SK-N-SH treated with all-trans-retinoic acid at 6 μM for 48 hours (cell line): Measurements from ENCODE around the gene CDKN2AIPNL.

Experiments
- ATAC-seq: fragments of 200-7000 bp; cut with Tn5 transposase; 3 replicates; pipeline ENCODE4 v1.9.1; 2020; ENCODE audit warnings: mild to moderate bottlenecking, moderate library complexity
- ARNTL ChIP-seq: fragments of 450-650 bp; formaldehyde crosslinking; IDR thresholded peaks from 2 replicates; pipeline ENCODE4 v1.5.0; 2020; ENCODE audit warnings: low read depth, mild to moderate bottlenecking, moderate library complexity, borderline replicate concordance
- BACH2 ChIP-seq: fragments of 250-450 bp; sonication (Bioruptor Pico); IDR thresholded peaks from 2 replicates; pipeline ENCODE4 v1.9.0; 2021; ENCODE audit warnings: mild to moderate bottlenecking, borderline replicate concordance
- CSDC2 ChIP-seq: fragments of 250-450 bp; sonication (Bioruptor Pico); IDR thresholded peaks from 2 replicates; pipeline ENCODE4 v1.5.0; 2020; ENCODE audit warnings: mild to moderate bottlenecking, moderate library complexity
- ESRRG ChIP-seq: fragments of 250-450 bp; sonication (Bioruptor Pico); IDR thresholded peaks from 2 replicates; pipeline ENCODE4 v1.6.1; 2021; ENCODE audit warnings: mild to moderate bottlenecking
- GLIS3 ChIP-seq: fragments of 250-450 bp; sonication (Bioruptor Pico); IDR thresholded peaks from 2 replicates; pipeline ENCODE4 v1.5.0; 2020; ENCODE audit warnings: mild to moderate bottlenecking, moderate library complexity
- ISL1 ChIP-seq: fragments of 250-450 bp; sonication (Bioruptor Pico); IDR thresholded peaks from 2 replicates; pipeline ENCODE4 v2.1.2; 2022; ENCODE audit warnings: mild to moderate bottlenecking, moderate library complexity
- PPARA ChIP-seq: fragments of 250-450 bp; sonication (Bioruptor Pico); IDR thresholded peaks from 2 replicates; pipeline ENCODE4 v1.5.0; 2020; ENCODE audit warnings: mild to moderate bottlenecking, borderline replicate concordance
- SNAI2 ChIP-seq: fragments of 250-450 bp; sonication (Bioruptor Pico); IDR thresholded peaks from 2 replicates; pipeline ENCODE4 v1.5.0; 2020; ENCODE audit warnings: mild to moderate bottlenecking, moderate library complexity
- TCF4 ChIP-seq: fragments of 250-450 bp; sonication (Bioruptor Pico); IDR thresholded peaks from 2 replicates; pipeline ENCODE4 v1.8.0; 2021; ENCODE audit warnings: mild to moderate bottlenecking, moderate library complexity, borderline replicate concordance
- TOX ChIP-seq: fragments of 250-450 bp; sonication (Bioruptor Pico); IDR thresholded peaks from 2 replicates; pipeline ENCODE4 v1.8.0; 2021; ENCODE audit warnings: mild to moderate bottlenecking, moderate library complexity, borderline replicate concordance
- ZC3H10 ChIP-seq: fragments of 250-450 bp; sonication (Bioruptor Pico); IDR thresholded peaks from 2 replicates; pipeline ENCODE4 v1.5.1; 2021; ENCODE audit warnings: mild to moderate bottlenecking, moderate library complexity
- ZFP3 ChIP-seq: fragments of 250-450 bp; sonication (Bioruptor Pico); IDR thresholded peaks from 2 replicates; pipeline ENCODE4 v1.5.0; 2020; ENCODE audit warnings: mild to moderate bottlenecking, moderate library complexity
- ZFP30 ChIP-seq: fragments of 450-650 bp; formaldehyde crosslinking; IDR thresholded peaks from 2 replicates; pipeline ENCODE4 v1.5.0; 2022; ENCODE audit warnings: mild to moderate bottlenecking, moderate library complexity
- ZNF565 ChIP-seq: fragments of 450-650 bp; formaldehyde crosslinking; conservative IDR thresholded peaks from 2 replicates; pipeline ENCODE4 v1.5.0; 2020; ENCODE audit warnings: low read depth, mild to moderate bottlenecking, moderate library complexity
- ZNF70 ChIP-seq: fragments of 450-650 bp; formaldehyde crosslinking; IDR thresholded peaks from 2 replicates; pipeline ENCODE4 v1.5.0; 2020; ENCODE audit warnings: mild to moderate bottlenecking, moderate library complexity
- ZNF8 ChIP-seq: fragments of 450-650 bp; formaldehyde crosslinking; IDR thresholded peaks from 2 replicates; pipeline ENCODE4 v1.5.0; 2020; ENCODE audit warnings: mild to moderate bottlenecking, moderate library complexity
- TF ChIP-seq, protein P1 (sequence below): fragments of 250-450 bp; sonication (Bioruptor Pico); IDR thresholded peaks from 2 replicates; pipeline ENCODE4 v1.5.1; 2021; ENCODE audit warnings: mild to moderate bottlenecking, moderate library complexity
- TF ChIP-seq, protein P2 (sequence below): fragments of 250-450 bp; sonication (Bioruptor Pico); IDR thresholded peaks from 2 replicates; pipeline ENCODE4 v1.5.1; 2020; ENCODE audit warnings: low read depth, mild to moderate bottlenecking, moderate library complexity
- TF ChIP-seq, protein P3 (sequence below): fragments of 250-450 bp; sonication (Bioruptor Pico); IDR thresholded peaks from 2 replicates; pipeline ENCODE4 v1.5.0; 2020; ENCODE audit warnings: mild to moderate bottlenecking, moderate library complexity

The CDKN2AIPNL gene

DNA sequence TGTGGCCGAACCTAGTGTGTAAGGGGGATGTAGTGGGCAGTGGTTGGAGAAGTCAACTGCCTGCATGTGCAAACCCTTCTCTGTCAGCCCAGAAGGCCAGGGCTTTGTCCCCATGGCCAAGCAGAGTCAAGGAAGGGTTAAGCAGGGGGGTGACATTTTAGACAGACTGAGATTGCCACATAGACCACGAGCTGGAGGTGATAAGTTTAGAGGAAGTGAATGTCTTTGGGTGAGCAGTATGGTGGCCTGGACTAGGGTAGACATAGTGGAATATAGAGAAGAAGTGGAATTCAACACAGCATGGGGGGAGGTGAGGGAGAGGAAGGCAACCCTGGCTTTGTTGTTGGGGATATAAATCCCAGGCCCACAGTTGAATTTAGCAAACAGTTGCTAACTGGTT lies 38.7 kb upstream of the CDKN2AIPNL start:
- no peak for TF ChIP-seq ZNF70 (CRISPR knock-in tag)
- no peak for TF ChIP-seq TOX (CRISPR knock-in tag)
- TF ChIP-seq ZNF565, result no peak
- TF ChIP-seq PPARA, result no peak
- TF ChIP-seq ISL1, result no peak
- no peak for TF ChIP-seq CSDC2 (CRISPR knock-in tag)
- no peak for TF ChIP-seq ARNTL
- no peak for TF ChIP-seq BACH2 (CRISPR knock-in tag)
- TF ChIP-seq, protein P1, sequence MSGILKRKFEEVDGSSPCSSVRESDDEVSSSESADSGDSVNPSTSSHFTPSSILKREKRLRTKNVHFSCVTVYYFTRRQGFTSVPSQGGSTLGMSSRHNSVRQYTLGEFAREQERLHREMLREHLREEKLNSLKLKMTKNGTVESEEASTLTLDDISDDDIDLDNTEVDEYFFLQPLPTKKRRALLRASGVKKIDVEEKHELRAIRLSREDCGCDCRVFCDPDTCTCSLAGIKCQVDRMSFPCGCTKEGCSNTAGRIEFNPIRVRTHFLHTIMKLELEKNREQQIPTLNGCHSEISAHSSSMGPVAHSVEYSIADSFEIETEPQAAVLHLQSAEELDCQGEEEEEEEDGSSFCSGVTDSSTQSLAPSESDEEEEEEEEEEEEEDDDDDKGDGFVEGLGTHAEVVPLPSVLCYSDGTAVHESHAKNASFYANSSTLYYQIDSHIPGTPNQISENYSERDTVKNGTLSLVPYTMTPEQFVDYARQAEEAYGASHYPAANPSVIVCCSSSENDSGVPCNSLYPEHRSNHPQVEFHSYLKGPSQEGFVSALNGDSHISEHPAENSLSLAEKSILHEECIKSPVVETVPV (CRISPR knock-in tag), result no peak
- no peak for TF ChIP-seq ZNF8 (CRISPR knock-in tag)
- no peak for TF ChIP-seq SNAI2 (CRISPR knock-in tag)
- no peak for ATAC-seq

DNA sequence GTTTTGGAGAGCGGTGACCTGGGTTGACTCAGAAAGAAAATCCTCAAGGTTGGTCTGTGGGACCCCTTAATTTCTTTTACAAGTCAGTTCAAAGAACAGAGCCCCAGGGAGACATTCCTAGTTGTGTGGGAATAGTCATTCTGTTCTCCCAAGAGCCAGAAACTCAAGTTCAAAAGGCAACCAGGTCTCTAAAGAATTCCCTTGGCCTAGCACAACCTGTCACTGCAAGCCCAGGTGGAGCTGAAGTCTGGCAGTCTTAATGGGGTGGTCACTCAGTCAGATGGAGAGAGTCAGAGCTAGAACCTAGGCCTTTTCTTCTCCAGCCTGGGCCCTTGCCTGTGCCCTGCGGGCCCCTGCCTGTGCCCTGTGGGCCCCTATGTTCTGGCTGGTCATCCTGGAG lies 37.5 kb upstream of the CDKN2AIPNL start:
- TF ChIP-seq GLIS3 (no peak), ZFP30 (CRISPR knock-in tag) (no peak), BACH2 (CRISPR knock-in tag) (no peak), ZC3H10 (CRISPR knock-in tag) (no peak), PPARA (no peak), ZNF565 (no peak)
- TF ChIP-seq, protein P2, sequence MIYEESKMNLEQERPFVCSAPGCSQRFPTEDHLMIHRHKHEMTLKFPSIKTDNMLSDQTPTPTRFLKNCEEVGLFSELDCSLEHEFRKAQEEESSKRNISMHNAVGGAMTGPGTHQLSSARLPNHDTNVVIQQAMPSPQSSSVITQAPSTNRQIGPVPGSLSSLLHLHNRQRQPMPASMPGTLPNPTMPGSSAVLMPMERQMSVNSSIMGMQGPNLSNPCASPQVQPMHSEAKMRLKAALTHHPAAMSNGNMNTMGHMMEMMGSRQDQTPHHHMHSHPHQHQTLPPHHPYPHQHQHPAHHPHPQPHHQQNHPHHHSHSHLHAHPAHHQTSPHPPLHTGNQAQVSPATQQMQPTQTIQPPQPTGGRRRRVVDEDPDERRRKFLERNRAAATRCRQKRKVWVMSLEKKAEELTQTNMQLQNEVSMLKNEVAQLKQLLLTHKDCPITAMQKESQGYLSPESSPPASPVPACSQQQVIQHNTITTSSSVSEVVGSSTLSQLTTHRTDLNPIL (CRISPR knock-in tag), result no peak
- TF ChIP-seq, protein P1 (CRISPR knock-in tag), result no peak
- TF ChIP-seq, protein P3, sequence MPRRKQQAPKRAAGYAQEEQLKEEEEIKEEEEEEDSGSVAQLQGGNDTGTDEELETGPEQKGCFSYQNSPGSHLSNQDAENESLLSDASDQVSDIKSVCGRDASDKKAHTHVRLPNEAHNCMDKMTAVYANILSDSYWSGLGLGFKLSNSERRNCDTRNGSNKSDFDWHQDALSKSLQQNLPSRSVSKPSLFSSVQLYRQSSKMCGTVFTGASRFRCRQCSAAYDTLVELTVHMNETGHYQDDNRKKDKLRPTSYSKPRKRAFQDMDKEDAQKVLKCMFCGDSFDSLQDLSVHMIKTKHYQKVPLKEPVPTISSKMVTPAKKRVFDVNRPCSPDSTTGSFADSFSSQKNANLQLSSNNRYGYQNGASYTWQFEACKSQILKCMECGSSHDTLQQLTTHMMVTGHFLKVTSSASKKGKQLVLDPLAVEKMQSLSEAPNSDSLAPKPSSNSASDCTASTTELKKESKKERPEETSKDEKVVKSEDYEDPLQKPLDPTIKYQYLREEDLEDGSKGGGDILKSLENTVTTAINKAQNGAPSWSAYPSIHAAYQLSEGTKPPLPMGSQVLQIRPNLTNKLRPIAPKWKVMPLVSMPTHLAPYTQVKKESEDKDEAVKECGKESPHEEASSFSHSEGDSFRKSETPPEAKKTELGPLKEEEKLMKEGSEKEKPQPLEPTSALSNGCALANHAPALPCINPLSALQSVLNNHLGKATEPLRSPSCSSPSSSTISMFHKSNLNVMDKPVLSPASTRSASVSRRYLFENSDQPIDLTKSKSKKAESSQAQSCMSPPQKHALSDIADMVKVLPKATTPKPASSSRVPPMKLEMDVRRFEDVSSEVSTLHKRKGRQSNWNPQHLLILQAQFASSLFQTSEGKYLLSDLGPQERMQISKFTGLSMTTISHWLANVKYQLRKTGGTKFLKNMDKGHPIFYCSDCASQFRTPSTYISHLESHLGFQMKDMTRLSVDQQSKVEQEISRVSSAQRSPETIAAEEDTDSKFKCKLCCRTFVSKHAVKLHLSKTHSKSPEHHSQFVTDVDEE (CRISPR knock-in tag), result no peak
- no peak for ATAC-seq

DNA sequence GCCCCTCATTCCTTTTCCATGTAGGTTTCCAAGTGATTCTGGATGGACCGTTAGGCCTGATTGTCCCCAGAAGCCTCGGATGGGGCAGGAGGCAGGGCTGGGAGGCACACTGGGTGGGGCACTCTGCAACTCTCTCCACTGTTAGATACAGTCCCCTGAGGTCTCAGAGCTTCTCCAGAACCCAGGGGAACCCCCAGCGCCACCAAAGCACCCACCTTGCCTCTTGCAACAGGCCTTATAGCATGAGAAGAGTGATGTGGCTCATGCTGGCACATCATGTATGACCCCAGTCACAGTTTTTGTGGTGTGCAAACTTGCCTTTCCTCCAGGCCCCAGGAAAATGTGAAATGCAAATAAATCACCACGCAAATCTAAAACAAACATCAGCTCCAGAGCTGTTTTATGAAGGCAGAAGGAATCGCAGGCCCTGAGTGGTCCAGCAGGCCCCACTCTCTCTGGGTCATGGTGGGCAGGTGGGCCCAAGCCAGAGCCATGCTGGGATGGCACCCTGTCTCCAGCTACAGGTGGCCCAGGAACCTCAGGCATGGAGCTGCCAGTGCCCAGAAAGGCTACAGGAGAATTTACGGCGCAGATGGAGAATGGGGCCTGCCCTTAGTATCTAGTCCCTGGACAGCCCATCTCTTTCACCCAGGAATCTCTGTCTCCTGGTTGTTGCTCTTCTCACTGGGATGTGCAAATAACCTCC lies 36.3 kb upstream of the CDKN2AIPNL start:
- no peak for TF ChIP-seq ZFP3
- TF ChIP-seq, protein P2 (CRISPR knock-in tag), result no peak
- TF ChIP-seq ARNTL, result no peak
- TF ChIP-seq SNAI2 (CRISPR knock-in tag), result no peak
- TF ChIP-seq PPARA, result no peak
- ATAC-seq, result no peak

DNA sequence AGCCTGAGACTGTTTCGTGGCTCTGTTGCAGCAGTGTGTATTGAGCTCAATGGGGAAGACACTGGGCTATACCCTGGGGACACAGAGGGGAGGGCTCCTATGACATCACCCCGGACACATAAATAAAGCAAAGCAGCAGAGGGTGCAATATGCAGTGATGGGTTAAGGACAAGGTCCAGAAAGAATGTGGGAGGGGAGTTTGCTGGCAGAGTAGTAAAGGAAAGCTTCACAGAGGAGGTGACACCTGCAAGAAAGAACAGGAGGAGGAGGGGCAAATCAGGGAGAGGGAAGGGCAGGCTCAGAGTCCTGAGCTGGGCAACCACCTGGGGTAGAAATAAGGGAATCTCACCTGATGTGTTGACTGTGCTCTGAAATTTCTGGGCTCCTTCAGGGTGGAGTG lies 35.3 kb upstream of the CDKN2AIPNL start:
- TF ChIP-seq ZNF565 (no peak), BACH2 (CRISPR knock-in tag) (no peak), GLIS3 (no peak), TOX (CRISPR knock-in tag) (no peak), ZC3H10 (CRISPR knock-in tag) (no peak), TCF4 (no peak), ESRRG (CRISPR knock-in tag) (no peak)
- TF ChIP-seq, protein P3 (CRISPR knock-in tag), result no peak
- ATAC-seq, result no peak
